ENCODE measurements around the gene FBXO34.
"Not testable (repeated sequence)": the region's sequence is repeated elsewhere in the genome, so short reads cannot be mapped to it uniquely, and the experiment has no call there.

The FBXO34 gene

GRCh38 chr14:55312379-55313030 is 41.3 kb downstream of the FBXO34 start:
- DNase-seq: not testable (repeated sequence)

GRCh38 chr14:55313480-55313879 is 42.3 kb downstream of the FBXO34 start:
- no peak for DNase-seq

DNA sequence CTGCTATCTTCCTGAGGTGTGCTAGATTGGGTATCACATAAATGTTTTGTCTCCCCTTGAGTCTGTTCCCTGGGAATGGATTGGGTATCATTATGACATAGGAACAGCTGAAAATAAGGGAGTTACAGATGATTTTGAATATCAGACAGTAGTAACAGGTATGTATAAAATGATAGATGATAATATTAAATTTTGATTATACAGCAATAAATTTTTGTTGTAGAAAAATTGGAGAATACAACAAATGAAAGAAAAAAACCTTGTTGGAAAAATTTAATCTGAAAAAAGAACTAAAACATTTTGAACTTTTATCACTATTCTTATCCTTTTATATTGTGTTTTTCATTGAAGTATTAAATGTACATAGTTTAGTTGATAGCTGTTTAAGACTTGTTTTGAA is 43.2 kb downstream of the FBXO34 start:
- no peak for DNase-seq

DNA sequence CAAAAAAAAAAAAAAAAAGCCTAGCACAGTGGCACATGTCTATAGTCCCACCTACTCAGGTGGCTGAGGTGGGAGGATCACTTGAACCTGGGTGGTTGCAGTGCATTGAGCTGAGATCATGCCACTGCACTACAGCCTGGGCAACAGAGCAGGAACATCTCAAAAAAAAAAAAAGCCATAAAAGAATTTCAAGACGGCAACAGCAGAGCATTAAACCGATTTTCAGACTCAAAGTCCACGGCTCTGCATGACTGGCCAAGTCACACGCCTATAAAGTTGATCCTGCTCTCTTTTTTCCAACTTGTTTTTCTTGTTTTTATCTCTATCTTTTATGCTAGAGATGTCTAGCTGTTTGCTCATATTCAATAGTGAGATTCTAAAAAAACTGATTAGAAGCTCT is 45.3 kb downstream of the FBXO34 start:
- DNase-seq: no peak

GRCh38 chr14:55317542-55318306 is 46.5 kb downstream of the FBXO34 start:
- DNase-seq: no peak

DNA sequence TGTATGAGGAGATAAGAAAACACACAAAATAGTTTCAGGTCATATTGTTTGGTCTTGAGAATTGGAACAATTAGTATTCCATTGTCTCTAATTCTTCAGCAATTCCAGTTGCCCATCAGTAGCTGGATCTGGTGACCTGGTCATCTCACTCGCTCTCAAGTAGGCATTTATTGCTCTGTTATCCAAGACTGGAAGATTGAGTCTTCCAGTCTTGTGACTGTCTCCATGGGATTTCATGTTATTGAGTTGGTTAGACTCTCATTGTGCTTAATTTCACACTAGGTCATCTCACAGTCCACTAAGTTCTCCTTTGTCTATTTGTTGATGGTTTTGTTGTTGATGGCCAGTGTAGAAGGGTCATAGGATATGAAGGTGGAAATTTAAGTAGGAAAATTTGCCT is 47.5 kb downstream of the FBXO34 start:
- DNase-seq: no peak

DNA sequence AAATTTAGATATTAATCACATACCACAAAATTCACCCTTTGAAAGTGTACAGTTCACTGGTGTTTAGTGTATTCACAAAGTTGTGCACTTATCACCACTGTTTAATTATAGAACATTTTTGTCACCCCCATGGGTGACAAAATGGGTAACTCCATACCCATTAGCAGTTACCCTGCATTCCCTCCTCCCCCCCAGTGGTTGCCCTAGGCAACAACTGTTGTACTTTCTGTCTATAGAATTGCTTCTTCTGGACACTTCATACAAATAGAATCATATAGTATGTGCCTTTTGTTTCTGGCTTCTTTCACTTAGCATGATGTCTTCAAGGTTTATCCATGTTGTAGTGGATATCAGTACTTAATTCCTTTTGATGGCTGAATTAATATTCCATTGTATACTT is 52.7 kb downstream of the FBXO34 start:
- no peak for DNase-seq

- no peak for DNase-seq
These were observed 53.6 kb downstream of the FBXO34 start for GRCh38 chr14:55324812-55325211.

DNA sequence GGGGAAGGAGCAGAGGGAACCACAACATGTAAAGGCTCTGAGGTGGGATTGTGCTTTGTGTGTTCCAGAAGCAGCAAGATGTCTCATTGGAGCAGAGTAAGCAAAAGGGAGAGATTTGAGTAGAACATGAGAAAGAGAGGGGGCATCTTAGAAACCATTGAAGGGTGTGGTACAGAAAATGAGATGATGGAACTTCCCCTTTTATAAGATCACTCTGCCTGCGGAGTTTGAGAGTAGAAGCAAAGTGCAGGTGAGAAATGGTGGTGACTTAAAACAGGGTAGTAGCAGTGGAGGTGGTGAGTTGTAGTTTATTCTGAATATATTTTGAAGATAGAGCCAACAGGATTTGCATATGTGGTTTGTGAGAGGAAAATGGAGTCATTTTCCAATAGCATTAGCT is 56.0 kb downstream of the FBXO34 start:
- DNase-seq: no peak

- DNase-seq: no peak
These were observed 57.1 kb downstream of the FBXO34 start for GRCh38 chr14:55328317-55328716.

- no peak for DNase-seq
These were observed 58.9 kb downstream of the FBXO34 start for GRCh38 chr14:55329999-55330710.

DNA sequence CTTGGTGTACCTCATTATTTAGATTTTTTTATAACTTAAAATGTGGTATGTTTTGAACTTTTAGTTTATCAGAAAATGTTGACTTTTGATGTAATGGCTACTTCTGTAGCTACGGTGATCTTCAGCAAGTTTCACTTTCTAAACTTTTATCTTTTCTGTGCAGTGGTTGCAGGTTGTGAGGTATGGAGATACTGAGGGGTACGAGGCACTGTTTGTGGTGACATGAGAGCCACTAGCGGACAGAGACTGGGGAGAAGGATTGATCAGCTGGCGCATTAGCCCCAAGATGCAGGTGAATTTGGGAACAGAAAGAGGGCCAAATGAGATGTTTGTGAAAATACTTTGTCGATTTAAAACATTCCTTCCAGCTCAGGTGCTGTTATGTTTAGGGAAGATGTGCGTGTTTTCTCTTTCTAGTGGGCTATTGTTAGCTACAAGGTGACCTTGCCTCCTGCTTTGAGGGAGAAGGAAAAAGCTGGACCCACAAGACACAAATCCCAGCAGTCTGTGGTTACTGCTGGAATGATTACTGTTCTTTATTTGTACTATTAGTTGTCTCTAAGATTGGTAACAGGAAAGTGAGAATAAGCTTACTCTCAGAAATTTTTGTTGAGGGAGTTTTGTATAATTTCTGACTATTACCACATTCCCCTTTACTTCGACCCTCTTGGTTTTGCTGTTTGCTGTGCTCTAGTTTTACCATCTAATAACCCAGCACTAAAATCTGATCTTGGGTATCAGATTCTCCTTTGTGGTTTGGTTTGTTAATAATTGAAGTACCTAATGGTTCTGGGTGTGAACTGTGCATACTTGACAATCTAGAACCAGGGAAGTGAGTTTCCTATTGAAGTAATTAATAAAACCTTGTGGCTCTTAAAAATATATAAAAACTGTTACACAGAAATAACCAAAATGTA is 61.7 kb downstream of the FBXO34 start:
- DNase-seq: no peak

- DNase-seq: no peak
These were observed 62.7 kb downstream of the FBXO34 start for GRCh38 chr14:55333711-55334485.

DNA sequence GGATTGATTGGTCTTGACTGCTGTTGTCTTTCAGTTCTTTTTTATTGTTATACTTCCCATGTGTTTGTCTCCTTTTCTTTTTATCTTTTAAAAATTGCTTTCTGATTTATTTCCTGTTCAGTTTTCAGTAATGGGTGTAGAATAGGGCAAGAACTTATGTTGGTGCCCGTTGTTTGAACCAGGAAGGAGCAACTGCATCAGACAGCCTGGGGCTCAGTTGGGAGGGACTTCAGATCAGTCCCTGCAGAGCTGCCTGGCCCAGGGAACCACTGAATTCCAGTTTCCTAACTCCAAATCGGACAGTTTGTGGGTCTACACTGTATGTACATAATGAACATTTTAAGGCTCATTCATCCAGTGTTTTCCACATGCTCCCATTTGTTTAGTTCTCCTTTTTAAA is 64.9 kb downstream of the FBXO34 start:
- no peak for DNase-seq

DNA sequence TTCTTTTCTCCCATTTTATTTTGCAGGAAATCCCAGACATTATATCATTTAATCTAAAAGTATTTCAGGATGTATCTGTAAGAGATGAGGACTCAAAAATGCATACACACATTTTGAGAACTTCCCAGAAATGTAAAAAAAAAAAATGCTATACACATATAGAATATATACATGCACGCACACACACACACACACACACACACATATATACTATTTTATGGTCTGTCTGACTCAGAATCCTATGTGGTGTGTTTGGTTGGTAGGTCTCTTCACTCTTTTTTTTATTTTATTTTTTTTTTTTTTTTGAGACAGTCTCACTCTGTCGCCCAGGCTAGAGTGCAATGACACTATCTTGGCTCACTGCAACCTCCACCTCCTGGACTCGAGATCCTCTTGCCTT is 65.5 kb downstream of the FBXO34 start:
- DNase-seq: no peak

DNA sequence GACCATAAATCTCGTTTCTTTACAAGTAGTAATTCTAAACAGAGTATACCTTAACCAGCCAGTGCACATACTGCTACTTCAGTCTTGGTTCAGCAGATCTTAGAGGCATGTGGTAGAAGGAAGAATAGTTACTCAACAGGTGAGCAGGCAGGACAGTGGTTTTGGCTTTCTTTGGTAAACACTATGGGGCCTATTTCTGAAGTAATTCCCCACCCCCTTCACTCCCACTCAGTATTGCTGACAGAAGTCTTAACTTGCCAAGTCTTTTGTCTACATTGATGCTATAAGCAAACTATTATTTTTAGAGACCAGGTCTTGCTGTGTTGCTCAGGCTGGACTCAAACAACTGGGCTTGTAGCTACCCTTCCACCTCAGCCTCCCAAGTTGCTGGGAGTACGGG is 68.5 kb downstream of the FBXO34 start:
- DNase-seq: no peak

DNA sequence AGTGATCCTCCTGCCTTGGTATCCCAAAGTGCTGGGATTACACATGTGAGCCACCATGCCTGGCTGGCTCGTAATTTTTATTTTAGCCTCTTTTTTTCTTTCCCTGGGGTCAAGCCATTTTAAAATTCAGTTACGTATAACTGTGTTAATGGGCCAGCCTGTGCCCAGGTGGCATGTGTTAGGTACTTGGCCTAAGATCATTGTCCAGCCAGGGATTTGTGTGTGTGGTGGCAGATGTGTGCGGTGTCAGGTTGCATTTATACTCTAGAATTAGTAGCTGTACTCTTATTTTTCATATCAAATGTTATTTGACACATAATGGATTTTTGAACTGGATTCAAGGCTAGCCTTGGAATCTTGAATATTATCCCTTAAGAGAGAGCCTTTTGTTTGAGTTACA is 69.3 kb downstream of the FBXO34 start:
- no peak for DNase-seq

GRCh38 chr14:55341781-55342180 is 70.6 kb downstream of the FBXO34 start:
- no peak for DNase-seq

GRCh38 chr14:55344582-55345163 is 73.5 kb downstream of the FBXO34 start:
- DNase-seq: not testable (repeated sequence)

GRCh38 chr14:55347040-55347439 is 75.8 kb downstream of the FBXO34 start:
- no peak for DNase-seq

GRCh38 chr14:55347748-55348147 is 76.5 kb downstream of the FBXO34 start:
- DNase-seq: no peak
